HEK293T (cell line): ENCODE results near the gene TTLL7.

Experiments
- BHLHE40 ChIP-seq: fragments of 450-650 bp; IDR thresholded peaks from 2 replicates; pipeline ENCODE4 v1.6.1; 2016; ENCODE audit warnings: mild to moderate bottlenecking, moderate library complexity, borderline replicate concordance
- CTBP1 ChIP-seq: fragments of 450-650 bp; IDR thresholded peaks from 2 replicates; pipeline ENCODE4 v1.6.1; 2016; ENCODE audit warnings: borderline replicate concordance
- ELF4 ChIP-seq: fragments of 450-650 bp; IDR thresholded peaks from 2 replicates; pipeline ENCODE4 v1.6.1; 2017; ENCODE audit warnings: antibody characterized with exemption
- FOXA1 ChIP-seq: fragments of 450-650 bp; IDR thresholded peaks from 2 replicates; pipeline ENCODE4 v1.6.1; 2016; ENCODE audit warnings: mild to moderate bottlenecking
- FOXK2 ChIP-seq: fragments of 450-650 bp; IDR thresholded peaks from 2 replicates; pipeline ENCODE4 v1.6.1; 2016; ENCODE audit warnings: mild to moderate bottlenecking
- FOXM1 ChIP-seq: fragments of 450-650 bp; IDR thresholded peaks from 2 replicates; pipeline ENCODE4 v1.6.1; 2017; ENCODE audit warnings: mild to moderate bottlenecking, borderline replicate concordance
- HDGF ChIP-seq: fragments of 450-650 bp; IDR thresholded peaks from 2 replicates; pipeline ENCODE4 v1.6.1; 2017; ENCODE audit warnings: antibody characterized with exemption, borderline replicate concordance
- L3MBTL2 ChIP-seq: fragments of 450-650 bp; conservative IDR thresholded peaks from 2 replicates; pipeline ENCODE4 v1.6.1; 2016; ENCODE audit warnings: mild to moderate bottlenecking
- NFRKB ChIP-seq: fragments of 450-650 bp; IDR thresholded peaks from 2 replicates; pipeline ENCODE4 v1.6.1; 2016; ENCODE audit warnings: mild to moderate bottlenecking, moderate library complexity
- PKNOX1 ChIP-seq: fragments of 450-650 bp; IDR thresholded peaks from 2 replicates; pipeline ENCODE4 v1.6.1; 2016
- SP1 ChIP-seq: fragments of 450-650 bp; IDR thresholded peaks from 2 replicates; pipeline ENCODE4 v1.6.1; 2017
- SUZ12 ChIP-seq: fragments of 450-650 bp; IDR thresholded peaks from 2 replicates; pipeline ENCODE4 v1.6.1; 2016; ENCODE audit warnings: mild to moderate bottlenecking
- TARDBP ChIP-seq: fragments of 450-650 bp; IDR thresholded peaks from 2 replicates; pipeline ENCODE4 v1.6.1; 2016

- no peak for TF ChIP-seq BHLHE40
- TF ChIP-seq FOXA1: no peak
- TF ChIP-seq SUZ12: no peak
- no peak for TF ChIP-seq FOXK2
- no peak for TF ChIP-seq ELF4
- no peak for TF ChIP-seq FOXM1
- no peak for TF ChIP-seq TARDBP
- no peak for TF ChIP-seq L3MBTL2
- TF ChIP-seq NFRKB: no peak
- TF ChIP-seq PKNOX1: no peak
- TF ChIP-seq HDGF: no peak
- TF ChIP-seq CTBP1: no peak
- TF ChIP-seq SP1: no peak
These were observed 1.3 kb downstream of the TTLL7 start for GRCh38 chr1:83997631-83998030.
